ENCODE results near the gene FAM193A. TPM values are rescaled to one million over a fixed set of nuclear protein-coding genes. Genes with fewer than 3 reads are reported as not detected.

FAM193A gene
- total and polyA plus RNA-seq, 11 donors = 9.7 to 21.0 (median 16.3) TPM

- intact Hi-C loops (cut with DNase I) = no loop called here
Observed at GRCh38 chr4:2619459-2619858, 83.0 kb downstream of the FAM193A start.

GRCh38 chr4:2621419-2621818, 85.0 kb downstream of the FAM193A start:
- H3K36me3 ChIP-seq = peaks cover 0 to 13% (median 7%) of the 10 kb centered on the region in 9 donors
- no peaks in the 10 kb centered on the region for H3K9me3 ChIP-seq
- 89 to 93% (median 89%) methylated on average over 7 of the region's 7 CpGs for whole genome bisulfite sequencing, 4 donors
- TF ChIP-seq CTCF (IDR thresholded peaks at IDR 0.05) (no peak), POLR2A (IDR thresholded peaks at IDR 0.05) (no peak)
- H3K4me1 ChIP-seq = peaks cover 0 to 63% (median 13%) of the 10 kb centered on the region in 12 donors
- ATAC-seq (no peak), DNase-seq (no peak)
- intact Hi-C loops (cut with DNase I) = loop anchor here in 4 of 10 donors (5.0 to 10.0 kb wide), 4 partner anchors 84 to 377 kb away; partner anchors contain the start of genes FAM193A (in 2 of the 4), HAUS3 (in 1 of the 4), POLN (in 1 of the 4) and RNF4 (in 1 of the 4)
- H3K4me3 ChIP-seq = no peak overlapping the region
- H3K27me3 ChIP-seq = no peaks in the 10 kb centered on the region
- H3K27ac ChIP-seq = no peak overlapping the region

More at GRCh38 chr4:2619459-2619858, 83.0 kb downstream of the FAM193A start:
- DNase-seq (no peak), ATAC-seq (no peak)
- H3K9me3 ChIP-seq = no peaks in the 10 kb centered on the region
- H3K4me1 ChIP-seq = peaks cover 0 to 62% (median 15%) of the 10 kb centered on the region in 12 donors
- 91 to 92% (median 92%) methylated on average over 8 of the region's 8 CpGs for WGBS, 4 donors
- H3K27ac ChIP-seq = no peak overlapping the region
- no peaks in the 10 kb centered on the region for H3K36me3 ChIP-seq
- H3K27me3 ChIP-seq = no peaks in the 10 kb centered on the region
- no peak for TF ChIP-seq CTCF (IDR thresholded peaks at IDR 0.05)
- no peak for TF ChIP-seq POLR2A (IDR thresholded peaks at IDR 0.05)
- H3K4me3 ChIP-seq = no peak overlapping the region

GRCh38 chr4:2623442-2623841, 87.0 kb downstream of the FAM193A start:
- intact Hi-C loops (cut with DNase I) = loop anchor here in 4 of 10 donors (5.0 to 10.0 kb wide), 4 partner anchors 86 to 379 kb away; partner anchors contain the start of genes FAM193A (in 2 of the 4), HAUS3 (in 1 of the 4), POLN (in 1 of the 4) and RNF4 (in 1 of the 4)
- ATAC-seq = no peak
- Histone ChIP-seq H3K36me3 (peaks cover 0 to 34% (median 25%) of the 10 kb centered on the region in 9 donors), H3K27ac (no peak overlapping the region), H3K4me3 (no peak overlapping the region), H3K9me3 (no peaks in the 10 kb centered on the region), H3K27me3 (no peaks in the 10 kb centered on the region), H3K4me1 (peaks cover 0 to 56% (median 11%) of the 10 kb centered on the region in 12 donors)
- WGBS, 4 donors = 90 to 94% (median 93%) methylated on average over 5 to 6 of the region's 6 CpGs
- DNase-seq = no peak
- TF ChIP-seq CTCF (IDR thresholded peaks at IDR 0.05) = no peak
- no peak for TF ChIP-seq POLR2A (IDR thresholded peaks at IDR 0.05)

- TF ChIP-seq POLR2A (IDR thresholded peaks at IDR 0.05) (no peak), CTCF (IDR thresholded peaks at IDR 0.05) (no peak)
- Histone ChIP-seq H3K27ac (no peak overlapping the region), H3K4me1 (peaks cover 0 to 47% (median 8%) of the 10 kb centered on the region in 12 donors), H3K9me3 (no peaks in the 10 kb centered on the region), H3K36me3 (peaks cover 0 to 48% (median 39%) of the 10 kb centered on the region in 9 donors), H3K4me3 (no peak overlapping the region), H3K27me3 (no peaks in the 10 kb centered on the region)
- DNase-seq (no peak), ATAC-seq (no peak)
- 71 to 76% (median 72%) methylated on average over 22 of the region's 22 CpGs for WGBS, 4 donors
- intact Hi-C loops (cut with DNase I) = loop anchor here in 4 of 10 donors (5.0 to 10.0 kb wide), 4 partner anchors 88 to 380 kb away; partner anchors contain the start of genes FAM193A (in 2 of the 4), HAUS3 (in 1 of the 4), POLN (in 1 of the 4) and RNF4 (in 1 of the 4)
Observed at GRCh38 chr4:2624782-2625530, 88.5 kb downstream of the FAM193A start.
